NCI-H524 treated with DMSO at 0.1 percent for 48 hours (cell line): Measurements from ENCODE around the gene CNP.

Source experiments
- DNase-seq: peaks from one replicate; lab custom pipeline; 2025; lab: John Stamatoyannopoulos, UW

CNP gene

DNA sequence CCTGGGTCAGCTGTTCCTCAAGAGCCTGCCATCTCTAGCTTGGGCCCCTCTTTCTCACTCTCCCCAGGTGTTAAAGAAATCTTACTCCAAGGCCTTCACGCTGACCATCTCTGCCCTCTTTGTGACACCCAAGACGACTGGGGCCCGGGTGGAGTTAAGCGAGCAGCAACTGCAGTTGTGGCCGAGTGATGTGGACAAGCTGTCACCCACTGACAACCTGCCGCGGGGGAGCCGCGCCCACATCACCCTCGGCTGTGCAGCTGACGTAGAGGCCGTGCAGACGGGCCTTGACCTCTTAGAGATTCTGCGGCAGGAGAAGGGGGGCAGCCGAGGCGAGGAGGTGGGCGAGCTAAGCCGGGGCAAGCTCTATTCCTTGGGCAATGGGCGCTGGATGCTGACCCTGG, 6.8 kb downstream of the CNP start:
- no peak for DNase-seq

DNA sequence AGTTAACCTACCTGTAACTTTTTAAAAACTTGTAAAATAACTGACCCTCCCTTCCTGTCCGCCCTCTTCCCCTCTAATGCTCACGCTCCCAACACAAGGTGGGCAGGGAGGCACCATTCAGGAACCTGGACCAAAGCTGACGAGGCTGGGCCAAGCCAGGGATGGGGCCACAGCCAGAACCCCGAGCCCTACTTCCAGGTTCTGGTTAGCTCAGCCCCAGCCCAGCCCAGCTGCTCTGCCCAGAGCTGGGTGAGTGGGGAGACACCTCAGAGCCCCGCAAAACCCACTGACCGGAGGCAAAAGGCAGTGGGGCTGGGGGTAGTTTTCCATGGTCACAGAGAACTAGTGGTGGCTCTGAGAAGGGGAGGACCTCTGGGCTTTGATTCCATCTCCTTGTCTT, 7.4 kb downstream of the CNP start:
- DNase-seq, result no peak

DNA sequence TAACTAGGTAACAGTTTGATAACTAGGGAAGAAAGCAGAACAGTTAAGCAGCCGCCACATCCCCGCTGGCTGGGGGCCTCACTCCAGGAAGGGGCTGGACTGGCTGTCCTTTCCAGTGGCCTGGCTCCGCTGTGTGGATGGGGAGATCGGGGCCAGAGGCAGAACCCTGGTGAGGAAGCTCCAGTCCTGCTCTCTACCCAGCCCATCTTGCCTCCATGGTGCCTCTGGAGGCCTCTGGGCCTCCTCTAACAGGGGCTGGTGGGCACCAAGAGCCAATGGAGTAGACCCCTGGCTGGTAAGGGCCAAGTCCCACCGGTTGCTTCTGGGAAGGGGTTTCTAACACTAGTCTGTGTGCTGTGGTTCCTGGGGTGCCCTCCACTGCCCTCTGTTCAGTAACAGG, 8.1 kb downstream of the CNP start:
- no peak for DNase-seq

DNA sequence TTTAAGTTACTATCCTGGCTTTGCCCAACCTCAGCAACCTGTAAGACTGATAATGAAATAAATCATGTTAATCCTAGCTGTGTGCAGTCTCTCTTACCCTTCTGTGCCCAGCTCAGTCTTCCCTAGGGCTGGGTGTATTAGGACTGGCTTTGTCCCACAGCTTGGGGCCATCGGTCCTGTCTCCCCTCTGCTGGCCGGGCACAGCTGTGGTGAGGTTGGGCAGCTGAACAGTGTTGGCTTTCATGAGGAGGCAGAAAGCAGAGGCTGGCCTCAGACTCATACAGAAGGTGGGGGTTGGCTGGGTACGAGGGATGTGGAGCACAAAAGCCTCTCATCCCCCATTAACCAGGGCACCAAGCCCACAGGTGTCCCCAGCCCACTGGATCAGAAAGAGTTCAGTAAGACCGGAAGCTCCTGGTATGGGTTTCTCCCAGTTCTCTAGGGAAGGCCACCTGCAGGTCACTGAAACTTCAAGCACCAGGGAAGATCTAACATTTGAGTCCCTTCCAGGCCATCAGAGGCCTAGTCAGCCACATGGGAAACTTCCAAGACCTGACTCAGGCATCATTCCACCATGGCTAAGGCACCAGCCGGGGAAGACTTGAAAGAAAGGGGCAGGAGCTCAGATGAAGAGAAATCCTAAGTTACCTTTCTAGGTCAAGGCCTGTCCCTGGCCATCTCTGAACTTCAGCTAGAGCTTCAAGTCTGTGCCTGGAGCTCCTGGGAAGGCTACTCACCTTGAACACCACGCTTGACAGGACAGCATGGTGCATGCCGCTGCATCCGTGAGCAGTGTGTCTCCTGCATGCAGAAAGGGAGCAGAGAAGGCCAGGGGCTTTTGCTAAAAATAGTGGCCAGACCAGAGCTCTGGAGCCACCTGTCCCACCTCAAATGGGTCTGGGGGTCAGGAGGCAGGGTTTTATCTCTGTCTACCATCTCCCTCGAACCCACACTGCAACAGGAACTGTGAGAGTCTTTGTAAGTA, 8.8 kb downstream of the CNP start:
- no peak for DNase-seq

DNA sequence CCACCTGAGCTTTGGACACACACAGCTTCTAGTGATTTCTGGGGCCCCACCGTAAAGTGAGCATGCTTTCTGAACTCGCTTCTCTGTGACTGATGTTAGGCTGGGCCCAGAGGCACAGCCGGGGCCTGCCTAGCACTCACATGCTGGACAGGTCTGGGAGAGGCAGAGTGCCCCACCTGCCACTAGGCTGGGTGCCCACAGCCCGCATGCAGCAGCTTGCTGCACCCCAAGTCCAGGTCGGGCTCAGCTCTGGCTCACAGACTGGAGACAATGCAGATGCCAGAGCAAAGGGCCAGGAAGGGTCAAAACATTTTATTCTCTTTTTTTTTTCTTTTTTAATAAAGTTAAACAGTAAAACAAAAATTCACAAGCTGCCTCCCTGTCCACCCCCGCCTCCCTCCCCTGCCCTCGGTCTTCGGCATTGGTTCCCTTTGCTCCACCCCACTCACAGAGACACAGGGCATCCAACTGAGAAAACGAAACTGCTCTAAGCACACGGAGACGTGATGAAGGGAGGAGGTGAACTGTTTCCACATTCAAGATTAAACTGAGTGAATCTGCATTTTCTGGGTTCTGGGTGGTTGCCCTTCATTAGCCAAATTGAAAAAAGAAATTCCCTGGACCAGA, 9.7 kb downstream of the CNP start:
- no peak for DNase-seq

DNA sequence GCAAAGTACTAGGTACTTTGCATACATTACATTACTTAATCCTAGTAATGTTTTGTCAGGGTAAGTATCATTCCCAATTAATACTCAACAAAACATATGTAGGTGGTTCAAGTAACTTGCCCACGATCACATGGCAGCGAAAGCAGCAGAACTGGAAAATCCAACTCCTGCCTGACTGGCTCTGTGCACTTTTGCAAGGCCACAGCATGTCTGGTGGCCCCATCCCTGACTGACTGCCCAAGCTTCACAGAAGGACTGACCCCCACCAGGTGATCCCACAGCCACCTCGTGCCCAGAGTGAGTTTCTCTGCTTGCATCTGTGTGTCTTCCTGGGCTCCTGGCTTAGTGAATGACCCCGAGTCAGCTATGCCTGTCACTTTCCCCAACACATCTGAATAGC, 11.4 kb downstream of the CNP start:
- no peak for DNase-seq

DNA sequence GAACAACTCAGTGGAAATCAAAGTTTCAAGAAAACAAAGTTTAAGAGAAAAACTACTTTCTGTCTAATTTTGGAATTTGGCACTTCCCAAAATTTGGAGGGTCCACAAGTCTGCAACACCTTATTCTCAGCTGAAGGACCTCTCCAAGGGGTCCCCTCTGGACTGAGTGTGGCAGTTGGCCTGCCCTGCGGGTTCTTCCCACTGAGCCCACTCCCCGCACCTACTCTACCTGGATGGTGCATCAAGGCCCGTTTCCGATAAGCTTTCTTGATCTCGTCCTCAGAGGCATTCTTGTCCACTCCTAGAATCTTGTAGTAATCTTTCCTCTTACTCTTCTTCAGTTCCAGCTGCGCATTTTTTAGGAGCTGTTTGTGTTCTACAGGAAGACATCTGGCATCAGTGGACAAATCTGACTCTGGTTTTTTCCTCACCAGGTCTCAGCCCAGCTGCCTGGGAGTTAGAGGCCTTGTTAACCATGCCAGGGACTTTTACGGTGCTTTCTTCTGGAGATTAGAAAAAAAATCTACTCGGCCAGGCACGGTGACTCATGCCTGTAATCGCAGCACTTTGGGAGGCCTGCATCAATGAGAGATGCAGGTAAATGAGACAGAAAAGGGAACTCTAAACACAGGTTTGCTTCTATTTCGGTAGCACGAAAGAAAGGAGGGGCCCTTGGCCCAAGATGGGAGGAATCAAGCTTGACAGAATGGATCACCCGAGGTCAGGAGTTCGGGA, 15.6 kb downstream of the CNP start:
- DNase-seq, result no peak

DNA sequence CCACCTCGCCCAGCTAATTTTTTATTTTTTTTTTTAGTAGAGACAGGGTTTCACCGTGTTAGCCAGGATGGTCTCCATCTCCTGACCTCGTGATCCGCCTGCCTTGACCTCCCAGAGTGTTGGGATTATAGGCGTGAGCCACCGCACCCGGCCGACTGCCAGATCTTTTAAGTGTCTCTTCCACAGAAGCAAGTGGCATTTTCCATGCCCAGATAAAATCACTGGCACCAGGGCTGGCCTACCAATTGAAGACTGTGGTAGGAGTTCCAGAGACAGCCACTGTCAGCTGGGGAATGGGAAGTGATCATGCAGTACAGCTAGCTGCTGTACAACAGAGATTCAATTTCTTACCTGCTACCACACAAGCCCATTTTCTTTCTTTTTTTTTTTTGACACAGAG, 17.9 kb downstream of the CNP start:
- no peak for DNase-seq

DNA sequence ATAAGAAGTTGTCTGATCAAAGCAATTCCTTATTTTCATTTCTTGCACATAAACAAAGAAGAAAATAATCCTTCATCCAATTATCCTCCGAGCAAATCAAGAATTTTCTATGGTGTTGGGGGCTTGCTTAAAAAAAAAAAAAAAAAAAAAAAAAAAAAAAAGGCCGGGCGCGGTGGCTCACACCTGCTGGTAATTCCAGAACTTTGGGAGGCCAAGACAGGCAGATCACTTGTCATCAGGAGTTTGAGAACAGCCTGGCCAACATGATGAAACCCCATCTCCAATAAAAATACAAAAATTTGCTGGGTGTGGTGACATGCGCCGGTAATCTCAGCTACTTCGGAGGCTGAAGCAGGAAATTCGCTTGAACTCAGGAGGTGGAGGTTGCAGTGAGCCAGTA, 19.3 kb downstream of the CNP start:
- no peak for DNase-seq

DNA sequence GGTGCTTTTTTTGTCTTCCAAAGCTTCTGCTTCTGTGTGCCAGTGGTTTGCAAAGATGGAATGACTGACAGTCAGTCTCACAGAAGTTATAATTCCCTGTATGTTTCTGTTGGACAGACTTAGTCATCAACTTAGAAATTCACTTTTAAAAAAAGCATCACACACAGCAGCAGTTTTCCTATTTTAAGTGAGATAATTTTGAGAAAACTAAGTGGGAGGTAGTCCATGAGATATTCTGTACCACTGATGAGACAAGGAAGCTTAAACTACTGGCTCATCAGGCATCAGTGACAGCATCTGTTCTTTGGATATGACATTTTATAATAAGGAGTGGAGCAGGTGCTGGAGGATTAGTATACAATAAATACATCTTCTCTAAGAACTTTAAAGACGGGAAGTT, 20.0 kb downstream of the CNP start:
- peak; percentile 32 for DNase-seq

DNA sequence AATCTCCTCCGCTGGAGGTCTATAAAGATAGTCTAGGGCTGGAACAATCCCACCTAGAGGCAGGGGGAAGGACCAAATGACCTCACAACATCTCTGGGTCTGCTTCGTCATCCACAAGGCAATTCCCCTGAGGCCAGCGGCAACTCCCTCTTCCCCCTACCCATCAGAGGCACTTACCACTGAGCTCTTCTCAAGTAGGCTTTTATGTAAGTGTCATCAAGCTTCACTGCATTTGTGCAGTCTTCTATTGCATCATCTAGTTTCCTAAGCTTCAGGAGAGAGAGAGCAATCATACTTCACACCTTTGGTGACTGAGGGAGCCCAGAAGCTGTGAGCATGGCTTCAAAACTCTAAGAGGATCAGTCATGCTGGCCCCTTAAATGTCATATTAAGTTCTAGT, 21.0 kb downstream of the CNP start:
- DNase-seq, result peak; percentile 53

DNA sequence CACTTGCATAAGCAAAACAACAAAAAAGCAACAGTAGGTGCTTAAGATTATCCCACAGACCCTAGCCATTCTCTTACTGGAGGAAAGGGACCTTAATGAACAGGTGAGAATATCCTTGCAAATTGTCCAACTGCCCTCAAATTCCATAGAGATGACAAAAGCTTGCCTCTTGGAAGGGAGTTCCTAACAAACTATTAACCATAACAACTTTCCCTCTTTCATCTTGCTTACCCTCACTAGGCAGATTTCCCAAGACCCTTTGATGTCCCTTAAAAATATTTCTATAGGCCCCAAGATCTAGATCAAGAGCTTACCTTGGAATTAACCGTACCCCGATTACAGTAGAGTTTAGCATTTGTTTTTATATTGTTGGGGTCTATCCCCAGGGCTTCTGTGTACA, 21.8 kb downstream of the CNP start:
- no peak for DNase-seq

DNA sequence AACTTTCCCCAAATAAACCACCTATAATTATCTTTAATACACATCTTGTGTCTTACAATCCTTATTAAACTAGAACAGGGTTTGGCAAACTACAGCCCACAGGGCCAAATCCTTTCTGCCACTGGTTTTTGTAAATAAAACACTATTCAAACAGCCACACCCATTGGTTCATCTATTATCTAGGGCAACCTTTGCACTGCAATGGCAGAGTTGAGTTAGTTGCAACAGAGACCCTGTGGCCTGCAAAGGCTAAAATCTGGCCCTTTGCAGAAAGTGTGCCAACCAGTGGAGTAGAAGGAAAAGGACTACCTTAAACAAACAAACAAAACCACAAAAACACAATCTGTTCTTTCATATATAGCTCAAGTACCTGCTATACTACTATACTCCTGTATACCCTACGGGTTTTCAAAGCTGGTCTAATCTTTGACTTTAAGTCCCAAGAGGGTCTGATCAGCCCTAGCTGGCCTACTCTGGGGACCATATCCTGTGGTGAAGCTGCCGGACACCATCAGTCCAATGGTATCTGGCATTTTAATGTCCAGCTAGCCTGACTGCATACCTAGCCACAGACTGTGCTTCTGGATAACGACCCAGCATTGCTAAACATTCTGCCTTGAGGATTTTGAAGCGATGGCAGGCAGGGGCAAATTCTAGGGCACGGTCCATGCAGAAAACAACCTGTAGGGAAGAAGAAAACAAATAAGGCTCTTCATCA, 23.3 kb downstream of the CNP start:
- no peak for DNase-seq

DNA sequence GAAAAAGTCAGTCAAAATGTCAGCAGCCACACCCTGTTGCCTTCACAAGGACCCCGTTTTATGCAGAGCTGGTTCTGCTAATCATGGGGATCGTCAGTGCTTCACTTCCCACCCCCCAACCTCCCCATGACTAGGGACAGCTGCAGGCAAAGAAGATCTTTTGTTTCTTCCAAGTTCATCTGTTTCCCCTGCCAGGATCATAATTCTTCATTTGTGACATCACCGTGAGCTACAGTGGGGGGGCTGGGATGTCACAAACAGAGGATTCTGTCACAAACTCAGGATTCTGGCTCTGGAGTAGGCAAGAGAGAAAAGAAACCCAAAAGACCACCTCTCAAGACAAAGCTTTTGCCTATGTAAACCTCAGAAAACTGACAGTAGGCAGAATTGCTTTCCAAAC, 26.0 kb downstream of the CNP start:
- DNase-seq, result no peak

DNA sequence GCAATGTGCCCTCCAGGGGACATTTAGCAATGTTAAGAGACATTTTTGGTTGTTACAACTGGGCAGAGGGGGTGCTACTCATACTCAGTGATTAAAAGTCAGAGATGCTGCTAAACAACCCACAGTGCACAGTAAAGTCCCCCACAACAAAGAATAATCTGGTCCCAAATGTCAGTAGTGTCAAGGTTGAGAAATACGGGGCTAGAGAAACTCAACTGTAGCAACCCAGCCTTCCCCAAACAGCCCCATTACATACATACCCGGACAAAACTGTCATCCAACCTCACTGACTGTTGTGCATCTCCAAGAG, 30.2 kb downstream of the CNP start:
- DNase-seq, result no peak

DNA sequence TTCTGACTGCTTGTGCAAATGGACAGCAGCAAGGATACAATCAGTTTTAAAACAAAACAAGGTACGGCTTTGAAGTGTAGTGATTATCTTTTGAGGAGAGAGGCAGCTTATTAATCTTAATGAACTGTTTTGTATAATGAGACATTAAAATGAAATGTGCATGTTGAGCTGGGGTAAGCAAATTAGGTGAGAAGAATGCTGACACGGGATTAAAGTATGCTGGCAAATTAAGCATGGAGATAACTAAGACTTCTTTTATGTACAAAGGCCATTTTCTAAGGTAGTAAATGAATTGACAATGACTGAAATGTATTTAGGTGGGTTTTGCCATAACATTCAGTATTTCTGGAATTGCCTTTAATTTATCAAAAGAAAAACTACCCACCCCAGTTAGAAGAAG, 31.9 kb downstream of the CNP start:
- DNase-seq, result no peak

DNA sequence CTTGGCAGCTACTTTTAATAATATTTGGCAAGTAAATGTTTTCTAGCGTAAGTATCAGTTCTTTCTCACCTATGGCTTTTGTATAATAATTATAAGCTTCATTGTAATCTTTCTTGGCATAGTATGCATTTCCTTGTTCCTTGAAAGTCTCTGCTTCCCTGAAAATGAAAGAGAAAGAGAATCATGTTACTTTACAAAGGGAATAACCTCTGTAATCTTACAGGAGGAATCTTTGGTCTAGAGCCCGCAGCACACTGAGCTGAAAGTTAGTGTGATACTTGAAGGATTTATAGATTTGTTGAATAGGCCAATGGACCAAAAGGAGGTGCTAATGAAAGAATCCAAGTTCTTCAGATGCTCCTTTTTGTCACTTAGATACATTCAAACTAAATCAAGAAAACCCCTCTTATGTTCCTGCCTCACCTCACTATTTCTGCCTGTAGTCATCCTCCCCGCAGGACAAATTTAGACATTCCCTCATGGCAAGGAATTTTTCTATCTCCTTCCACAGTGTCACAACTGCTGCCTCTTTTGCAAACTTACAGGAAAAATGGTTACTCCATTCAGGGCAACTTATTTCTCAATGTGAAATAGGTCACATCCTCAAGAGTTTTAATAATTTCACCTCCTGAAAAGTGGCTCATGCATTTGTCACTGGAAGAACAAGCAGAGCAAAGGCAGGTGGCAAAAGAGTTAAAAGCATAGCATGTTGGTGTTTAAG, 34.0 kb downstream of the CNP start:
- no peak for DNase-seq

DNA sequence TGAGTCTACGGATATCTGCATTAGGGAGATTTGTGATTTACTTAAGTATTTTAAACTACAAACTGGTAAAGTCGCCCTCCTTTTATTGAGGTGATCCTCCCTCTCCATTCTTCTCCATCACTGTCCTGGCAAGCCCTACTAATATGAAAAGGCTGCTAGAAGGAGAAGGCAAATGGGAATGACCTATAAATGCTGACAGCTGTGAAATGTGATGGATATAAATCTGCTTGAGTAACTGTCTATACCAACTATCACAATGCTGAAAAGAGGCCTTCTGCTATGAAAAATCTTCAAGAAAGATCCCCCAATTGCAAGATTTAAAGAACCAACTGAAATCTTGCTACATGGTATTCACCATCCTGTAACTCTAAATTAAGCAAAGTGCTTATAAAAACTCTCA, 35.1 kb downstream of the CNP start:
- DNase-seq, result no peak

DNA sequence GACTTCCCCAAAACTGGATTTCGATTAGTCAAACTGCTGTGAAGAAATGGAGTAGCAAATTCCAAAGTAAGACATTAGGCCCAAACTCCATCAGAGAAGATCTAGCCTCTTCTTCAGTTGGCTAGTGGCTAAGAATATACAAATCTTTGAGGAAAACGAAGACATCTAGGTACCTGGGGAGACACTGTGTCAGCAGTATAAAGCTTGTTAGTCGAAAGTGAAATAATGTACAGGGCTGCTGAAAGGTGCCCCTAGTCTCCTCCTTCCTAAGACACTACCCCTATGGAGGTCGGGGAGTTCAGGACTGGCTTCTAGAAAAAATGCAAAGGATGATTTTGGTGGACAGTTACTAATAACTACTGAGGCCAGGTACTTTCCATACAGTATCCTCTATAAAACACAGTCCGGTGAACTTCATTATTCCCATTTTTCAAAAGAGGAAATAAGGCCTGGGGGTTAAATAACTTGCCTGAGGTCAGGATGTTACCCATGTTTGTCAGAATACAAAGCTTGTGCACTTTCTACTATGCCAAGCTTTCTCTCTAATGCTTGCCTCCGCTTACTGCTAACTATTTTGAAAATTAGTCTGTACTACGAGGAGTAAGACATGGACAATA, 35.7 kb downstream of the CNP start:
- DNase-seq, result no peak

DNA sequence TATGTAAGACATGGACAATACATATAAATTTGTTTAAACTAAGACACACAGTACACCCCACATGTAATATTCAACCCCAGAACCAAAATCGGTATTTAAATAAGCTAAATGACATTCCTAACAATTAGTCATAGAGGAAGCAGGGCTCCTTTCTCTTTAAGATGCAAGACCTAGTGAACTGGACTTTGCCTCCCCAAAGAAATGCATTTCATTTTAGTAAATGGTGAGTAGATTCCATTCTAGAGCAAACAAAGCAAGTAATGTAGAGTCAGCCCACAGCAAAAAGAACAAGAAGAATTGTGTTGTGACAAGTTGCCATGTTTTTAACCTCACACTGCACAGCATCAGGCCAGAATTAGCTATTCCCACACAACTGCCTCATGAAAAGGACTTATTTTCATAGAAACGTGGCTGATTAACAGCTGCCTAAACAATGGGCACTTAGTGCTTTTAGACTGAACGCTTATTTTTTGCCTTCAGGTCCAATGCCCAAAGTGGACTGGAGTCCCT, 36.3 kb downstream of the CNP start:
- no peak for DNase-seq

DNA sequence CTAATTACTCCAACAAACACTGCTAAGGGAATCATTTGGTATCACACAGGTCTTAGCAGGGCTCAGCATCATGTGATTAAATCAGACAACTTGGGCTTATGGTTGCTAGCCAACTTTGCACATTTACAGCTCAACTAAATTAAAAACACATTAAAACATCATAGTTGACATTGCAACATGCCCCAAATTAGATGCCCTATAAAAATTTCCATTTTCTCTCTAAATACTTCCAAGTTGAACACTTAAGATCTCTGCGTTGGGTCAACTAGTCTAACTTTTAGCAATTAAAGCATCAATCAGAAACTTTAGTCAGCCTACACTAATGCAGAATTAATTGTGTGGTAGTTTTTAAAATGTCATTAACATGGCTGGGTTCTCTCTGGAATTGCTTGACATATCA, 38.6 kb downstream of the CNP start:
- DNase-seq, result no peak
